Gastroesophageal sphincter (tissue), 3 donors: Measurements from ENCODE around the gene GJB3.

Experiments used
- CTCF ChIP-seq, 4 experiments: fragments of 200-600 bp in 2 of 4; fragments of 450-650 bp in 2 of 4; sonication (generic) in 1 of 4; IDR thresholded peaks; one replicate each; pipeline ENCODE4 v1.5.1; 2017 to 2019; ENCODE audit warnings: antibody characterized with exemption in 4 of 4, mild to moderate bottlenecking in 2 of 4, moderate library complexity in 2 of 4
- POLR2AphosphoS5 ChIP-seq: sonication (generic); formaldehyde crosslinking; IDR thresholded peaks from one replicate; pipeline ENCODE4 v1.6.1; 2017; ENCODE audit warnings: antibody characterized with exemption

DNA sequence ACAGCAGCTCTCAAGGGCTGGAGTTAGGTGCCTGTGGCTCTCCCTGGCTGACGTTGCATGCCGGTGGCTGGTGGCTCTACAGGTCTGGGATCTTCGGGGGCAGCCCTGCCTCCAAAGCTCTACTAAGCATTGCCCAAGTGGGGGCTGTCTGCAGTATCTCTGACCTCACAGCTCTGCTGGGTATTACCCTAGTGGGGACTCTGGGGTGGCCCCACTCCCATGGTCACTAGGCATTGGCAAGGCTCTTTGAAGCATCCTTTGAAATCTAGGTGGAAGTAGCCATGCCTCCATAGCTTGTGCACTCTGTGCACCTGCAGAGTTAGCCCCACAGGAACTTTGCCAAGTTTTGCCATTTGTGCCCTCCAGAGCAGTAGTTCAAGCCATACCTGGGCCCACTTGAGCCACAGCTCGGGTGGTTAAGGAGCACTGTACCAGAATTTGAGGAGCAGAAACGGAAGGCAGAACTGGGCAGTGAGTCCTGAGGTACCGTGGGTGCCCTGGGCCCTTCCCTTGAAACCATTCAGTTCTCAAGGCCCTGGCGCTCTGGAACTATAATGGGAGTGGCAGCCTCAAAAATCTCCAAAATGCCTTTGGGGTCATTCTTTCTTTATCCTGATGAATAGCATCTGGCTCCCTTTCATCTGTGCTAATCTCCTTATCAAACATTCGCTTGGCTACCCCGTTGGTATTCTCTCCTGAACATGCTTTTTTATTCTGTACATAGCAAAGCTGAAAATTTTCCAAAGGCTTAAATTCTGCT, 27.2 kb downstream of the GJB3 start:
- TF ChIP-seq CTCF (IDR thresholded peaks at IDR 0.05) (no peak), POLR2AphosphoS5 (no peak)
